H54 (cell line): ENCODE results near the gene FDXR.

Source experiments
- DNase-seq: peaks from one replicate; pipeline ENCODE4 v3.0.0; 2011; ENCODE audit warnings: low spot score, mixed read lengths; ENCODE audit not compliant: insufficient read length
- FAIRE-seq: peaks from 3 replicates; lab custom pipeline; 2011; peaks lifted over from hg19 to GRCh38; lab: Jason Lieb, UNC
- POLR2A ChIP-seq: IDR thresholded peaks from 2 replicates; pipeline ENCODE4 v1.6.1; 2011; ENCODE audit warnings: low read depth, mild to moderate bottlenecking, low read length

Gene FDXR

GRCh38 chr17:74852237-74853047 is 20.4 kb downstream of the FDXR start:
- TF ChIP-seq POLR2A = no peak
- DNase-seq (no peak), FAIRE-seq (no peak)

- no peak for DNase-seq
- TF ChIP-seq POLR2A = no peak
- no peak for FAIRE-seq
These were observed 21.1 kb downstream of the FDXR start for GRCh38 chr17:74851612-74852236.

GRCh38 chr17:74850914-74851313 is 21.9 kb downstream of the FDXR start:
- FAIRE-seq (no peak), DNase-seq (no peak)
- TF ChIP-seq POLR2A = no peak

GRCh38 chr17:74850310-74850709 is 22.5 kb downstream of the FDXR start:
- FAIRE-seq (no peak), DNase-seq (no peak)
- no peak for TF ChIP-seq POLR2A

- no peak for TF ChIP-seq POLR2A
- no peak for FAIRE-seq
- no peak for DNase-seq
These were observed 24.0 kb downstream of the FDXR start for GRCh38 chr17:74848656-74849399.

GRCh38 chr17:74846621-74847020 is 26.2 kb downstream of the FDXR start:
- FAIRE-seq = no peak
- DNase-seq = no peak
- no peak for TF ChIP-seq POLR2A

GRCh38 chr17:74843352-74843627 is 29.5 kb downstream of the FDXR start:
- FAIRE-seq (no peak), DNase-seq (no peak)
- no peak for TF ChIP-seq POLR2A

- FAIRE-seq = no peak
These were observed 30.0 kb downstream of the FDXR start for GRCh38 chr17:74842599-74843351.

GRCh38 chr17:74842146-74842598 is 30.6 kb downstream of the FDXR start:
- no peak for DNase-seq
- no peak for TF ChIP-seq POLR2A
- FAIRE-seq = no peak

More at GRCh38 chr17:74842599-74843351, 30.0 kb downstream of the FDXR start:
- DNase-seq = no peak
- TF ChIP-seq POLR2A = no peak

GRCh38 chr17:74840989-74841666 is 31.7 kb downstream of the FDXR start:
- no peak for FAIRE-seq
- DNase-seq = no peak
- TF ChIP-seq POLR2A = no peak

GRCh38 chr17:74839990-74840852 is 32.6 kb downstream of the FDXR start:
- no peak for TF ChIP-seq POLR2A
- DNase-seq (no peak), FAIRE-seq (no peak)

GRCh38 chr17:74838274-74838673 is 34.5 kb downstream of the FDXR start:
- FAIRE-seq = no peak
- TF ChIP-seq POLR2A = no peak
- DNase-seq = no peak
